Stimulated activated CD8-positive, alpha-beta memory T cell treated with anti-CD3 and anti-CD28 coated beads, Interleukin-7, amount 100 ng/mL, for 48 hours (primary cell): Measurements from ENCODE around the gene OS9.

Experiments used
- DNase-seq, 2 donors: peaks; one replicate each; pipeline ENCODE4 v3.0.0-alpha.2; 2020; ENCODE audit warnings: low read depth in 1 of 2; ENCODE audit errors: extremely low read depth in 1 of 2

The OS9 gene

GRCh38 chr12:57751432-57751787 lies 57.5 kb downstream of the OS9 start:
- DNase-seq, result no peak

GRCh38 chr12:57751788-57752667 lies 58.1 kb downstream of the OS9 start, which contains the start of gene CDK4:
Gene CDK4 (minus strand): TSS chr12:57752310. CDS start chr12:57751717, 593 bp downstream.
- peak; percentile 98 to 99 for DNase-seq

- DNase-seq, result no peak
Observed at GRCh38 chr12:57752668-57753000, 58.7 kb downstream of the OS9 start.

- no peak for DNase-seq
Observed at GRCh38 chr12:57753756-57754337, 59.9 kb downstream of the OS9 start.

GRCh38 chr12:57754411-57755193 lies 60.7 kb downstream of the OS9 start, which contains the start of gene MARCHF9:
Gene MARCHF9 (plus strand): TSS chr12:57755103. CDS start chr12:57755529, 426 bp downstream.
- peak in 1 of 2 donors; percentile 87 for DNase-seq

- DNase-seq, result no peak
Observed at GRCh38 chr12:57755194-57755453, 61.2 kb downstream of the OS9 start.

GRCh38 chr12:57755454-57756372 lies 61.8 kb downstream of the OS9 start:
- DNase-seq, result no peak

GRCh38 chr12:57756406-57757341 lies 62.7 kb downstream of the OS9 start:
- peak in 1 of 2 donors; percentile 63 for DNase-seq

GRCh38 chr12:57757771-57758170 lies 63.8 kb downstream of the OS9 start:
- no peak for DNase-seq

GRCh38 chr12:57758552-57759359 lies 64.8 kb downstream of the OS9 start:
- no peak for DNase-seq

GRCh38 chr12:57759360-57759980 lies 65.5 kb downstream of the OS9 start:
- no peak for DNase-seq

GRCh38 chr12:57760347-57760982 lies 66.5 kb downstream of the OS9 start:
- DNase-seq, result no peak

GRCh38 chr12:57761391-57761998 lies 67.6 kb downstream of the OS9 start:
- no peak for DNase-seq

GRCh38 chr12:57762463-57762862 lies 68.5 kb downstream of the OS9 start:
- DNase-seq, result no peak

- no peak for DNase-seq
Observed at GRCh38 chr12:57763881-57764661, 70.1 kb downstream of the OS9 start.

GRCh38 chr12:57764662-57765002 lies 70.7 kb downstream of the OS9 start:
- no peak for DNase-seq
